ENCODE results near the gene MRPL48. TPM values are rescaled to one million over a fixed set of nuclear protein-coding genes. Genes with fewer than 3 reads are reported as not detected.

The MRPL48 gene
- total and polyA plus RNA-seq, 4 donors: 12.6 to 34.1 (median 20.0) TPM

DNA sequence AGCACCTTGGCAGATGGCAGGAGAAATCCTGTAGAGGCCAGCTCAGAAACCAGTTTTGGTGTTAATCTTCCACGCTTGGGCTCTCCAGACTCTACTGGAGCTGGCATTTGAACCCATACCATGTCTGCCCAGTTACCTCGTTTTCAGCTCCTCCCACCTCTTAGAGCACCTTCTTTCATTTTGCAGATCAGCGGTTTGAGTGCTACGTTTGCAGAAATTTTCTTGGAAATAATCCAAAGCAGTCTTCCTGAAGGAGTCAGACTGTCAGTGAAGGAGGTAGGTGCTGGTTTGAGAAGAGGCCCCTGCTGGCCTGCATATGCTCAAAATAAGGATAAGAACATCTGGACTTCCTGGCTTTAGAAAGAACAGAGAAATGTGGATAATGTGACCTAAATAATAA lies 75.3 kb downstream of the MRPL48 start:
- no peaks in the 10 kb centered on the region for H3K9me3 ChIP-seq (ENCODE audit: control insufficient read depth in 4 of 4, low read length in 3 of 4)
- H3K9ac ChIP-seq (ENCODE audit: low read depth in 1 of 2, low read length in 2 of 2): no peak overlapping the region
- H3K4me1 ChIP-seq (ENCODE audit: control insufficient read depth in 4 of 4, insufficient read depth in 4 of 4, low read length in 3 of 4): no peaks in the 10 kb centered on the region
- H3K4me3 ChIP-seq (ENCODE audit: low read depth in 1 of 3, low read length in 3 of 3): no peak overlapping the region
- TF ChIP-seq YY1 (IDR thresholded peaks at IDR 0.05) (no peak), GABPA (IDR thresholded peaks at IDR 0.05 in 1 of 2, conservative IDR thresholded peaks at IDR 0.05 in 1 of 2) (no peak), SP1 (IDR thresholded peaks at IDR 0.05) (no peak), NR2F2 (IDR thresholded peaks at IDR 0.05) (no peak), FOXA2 (IDR thresholded peaks at IDR 0.05) (no peak), TAF1 (conservative IDR thresholded peaks at IDR 0.05) (no peak), RXRA (IDR thresholded peaks at IDR 0.05) (no peak), REST (IDR thresholded peaks at IDR 0.05) (no peak), JUND (IDR thresholded peaks at IDR 0.05) (no peak), EGR1 (IDR thresholded peaks at IDR 0.05; ENCODE audit: low read depth in 2 of 2) (no peak), CTCF (IDR thresholded peaks at IDR 0.05; ENCODE audit: low read depth, low read length, missing input control) (no peak), RAD21 (IDR thresholded peaks at IDR 0.05) (no peak), HNF4G (IDR thresholded peaks at IDR 0.05) (no peak), ATF3 (IDR thresholded peaks at IDR 0.05) (no peak), HNF4A (conservative IDR thresholded peaks at IDR 0.05) (no peak), FOXA1 (IDR thresholded peaks at IDR 0.05) (no peak)
- TF ChIP-seq, protein P1, sequence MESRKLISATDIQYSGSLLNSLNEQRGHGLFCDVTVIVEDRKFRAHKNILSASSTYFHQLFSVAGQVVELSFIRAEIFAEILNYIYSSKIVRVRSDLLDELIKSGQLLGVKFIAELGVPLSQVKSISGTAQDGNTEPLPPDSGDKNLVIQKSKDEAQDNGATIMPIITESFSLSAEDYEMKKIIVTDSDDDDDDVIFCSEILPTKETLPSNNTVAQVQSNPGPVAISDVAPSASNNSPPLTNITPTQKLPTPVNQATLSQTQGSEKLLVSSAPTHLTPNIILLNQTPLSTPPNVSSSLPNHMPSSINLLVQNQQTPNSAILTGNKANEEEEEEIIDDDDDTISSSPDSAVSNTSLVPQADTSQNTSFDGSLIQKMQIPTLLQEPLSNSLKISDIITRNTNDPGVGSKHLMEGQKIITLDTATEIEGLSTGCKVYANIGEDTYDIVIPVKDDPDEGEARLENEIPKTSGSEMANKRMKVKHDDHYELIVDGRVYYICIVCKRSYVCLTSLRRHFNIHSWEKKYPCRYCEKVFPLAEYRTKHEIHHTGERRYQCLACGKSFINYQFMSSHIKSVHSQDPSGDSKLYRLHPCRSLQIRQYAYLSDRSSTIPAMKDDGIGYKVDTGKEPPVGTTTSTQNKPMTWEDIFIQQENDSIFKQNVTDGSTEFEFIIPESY (IDR thresholded peaks at IDR 0.05): no peak
- TF ChIP-seq, protein P2, sequence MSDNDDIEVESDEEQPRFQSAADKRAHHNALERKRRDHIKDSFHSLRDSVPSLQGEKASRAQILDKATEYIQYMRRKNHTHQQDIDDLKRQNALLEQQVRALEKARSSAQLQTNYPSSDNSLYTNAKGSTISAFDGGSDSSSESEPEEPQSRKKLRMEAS (IDR thresholded peaks at IDR 0.05): no peak
- no peak for DNase-seq (ENCODE audit: low spot score)
- no peaks in the 10 kb centered on the region for H3K27me3 ChIP-seq (ENCODE audit: control insufficient read depth in 4 of 4, insufficient read depth in 4 of 4, low read length in 3 of 4)
- H3K36me3 ChIP-seq (ENCODE audit: control insufficient read depth in 4 of 4, insufficient read depth in 3 of 4, low read depth in 1 of 4, low read length in 3 of 4): peaks cover 2 to 15% (median 9%) of the 10 kb centered on the region in 4 donors
- WGBS: 86% methylated on average over 4 of the region's 4 CpGs
- H3K27ac ChIP-seq (ENCODE audit: low read depth in 1 of 2, low read length in 2 of 2): no peak overlapping the region
